ENCODE results near the gene PPARD. TPM values are rescaled to one million over a fixed set of nuclear protein-coding genes. Genes with fewer than 3 reads are reported as not detected.
"Not testable (repeated sequence)": the region's sequence is repeated elsewhere in the genome, so short reads cannot be mapped to it uniquely, and the experiment has no call there.

Gene PPARD
- total and polyA plus RNA-seq, 2 donors from 2014 or later = 13.2 to 24.4 TPM

DNA sequence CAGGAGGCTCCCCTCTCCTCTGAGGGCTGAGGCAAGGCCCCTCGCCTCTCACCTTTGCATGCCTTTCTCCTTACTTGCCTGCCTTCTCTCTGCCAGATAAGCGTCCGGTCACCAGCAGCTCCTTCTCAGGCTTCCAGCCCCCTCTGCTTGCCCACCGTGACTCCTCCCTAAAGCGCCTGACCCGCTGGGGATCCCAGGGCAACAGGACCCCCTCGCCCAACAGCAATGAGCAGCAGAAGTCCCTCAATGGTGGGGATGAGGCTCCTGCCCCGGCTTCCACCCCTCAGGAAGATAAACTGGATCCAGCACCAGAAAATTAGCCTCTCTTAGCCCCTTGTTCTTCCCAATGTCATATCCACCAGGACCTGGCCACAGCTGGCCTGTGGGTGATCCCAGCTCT, 21.3 kb upstream of the PPARD start:
- no peaks in the 10 kb centered on the region for H3K27me3 ChIP-seq (ENCODE audit: control insufficient read depth, insufficient read depth, low read length)
- H3K9ac ChIP-seq (ENCODE audit: low read length in 3 of 3) = no peak overlapping the region
- H3K27ac ChIP-seq (ENCODE audit: low read depth in 2 of 2, low read length in 2 of 2) = no peak overlapping the region
- H3K36me3 ChIP-seq (ENCODE audit: control insufficient read depth in 2 of 3, insufficient read depth in 3 of 3, low read length in 3 of 3) = no peaks in the 10 kb centered on the region
- TF ChIP-seq, protein P1, sequence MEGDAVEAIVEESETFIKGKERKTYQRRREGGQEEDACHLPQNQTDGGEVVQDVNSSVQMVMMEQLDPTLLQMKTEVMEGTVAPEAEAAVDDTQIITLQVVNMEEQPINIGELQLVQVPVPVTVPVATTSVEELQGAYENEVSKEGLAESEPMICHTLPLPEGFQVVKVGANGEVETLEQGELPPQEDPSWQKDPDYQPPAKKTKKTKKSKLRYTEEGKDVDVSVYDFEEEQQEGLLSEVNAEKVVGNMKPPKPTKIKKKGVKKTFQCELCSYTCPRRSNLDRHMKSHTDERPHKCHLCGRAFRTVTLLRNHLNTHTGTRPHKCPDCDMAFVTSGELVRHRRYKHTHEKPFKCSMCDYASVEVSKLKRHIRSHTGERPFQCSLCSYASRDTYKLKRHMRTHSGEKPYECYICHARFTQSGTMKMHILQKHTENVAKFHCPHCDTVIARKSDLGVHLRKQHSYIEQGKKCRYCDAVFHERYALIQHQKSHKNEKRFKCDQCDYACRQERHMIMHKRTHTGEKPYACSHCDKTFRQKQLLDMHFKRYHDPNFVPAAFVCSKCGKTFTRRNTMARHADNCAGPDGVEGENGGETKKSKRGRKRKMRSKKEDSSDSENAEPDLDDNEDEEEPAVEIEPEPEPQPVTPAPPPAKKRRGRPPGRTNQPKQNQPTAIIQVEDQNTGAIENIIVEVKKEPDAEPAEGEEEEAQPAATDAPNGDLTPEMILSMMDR (IDR thresholded peaks at IDR 0.05; ENCODE audit: borderline replicate concordance, extremely low read depth, insufficient read depth) = no peak
- peaks cover 0 to 4% (median 0%) of the 10 kb centered on the region in 3 donors for H3K4me1 ChIP-seq (ENCODE audit: control insufficient read depth in 2 of 3, insufficient read depth in 2 of 3, low read depth in 1 of 3, low read length in 3 of 3)
- H3K4me3 ChIP-seq (ENCODE audit: low read length in 3 of 3) = no peak overlapping the region
- intact Hi-C loops (cut with DNase I) = no loop called here
- H3K9me3 ChIP-seq (ENCODE audit: control insufficient read depth in 2 of 3, insufficient read depth in 1 of 3, low read length in 3 of 3) = no peaks in the 10 kb centered on the region
- DNase-seq (peak in 1 of 5 donors; percentile 23), FAIRE-seq (no peak)

DNA sequence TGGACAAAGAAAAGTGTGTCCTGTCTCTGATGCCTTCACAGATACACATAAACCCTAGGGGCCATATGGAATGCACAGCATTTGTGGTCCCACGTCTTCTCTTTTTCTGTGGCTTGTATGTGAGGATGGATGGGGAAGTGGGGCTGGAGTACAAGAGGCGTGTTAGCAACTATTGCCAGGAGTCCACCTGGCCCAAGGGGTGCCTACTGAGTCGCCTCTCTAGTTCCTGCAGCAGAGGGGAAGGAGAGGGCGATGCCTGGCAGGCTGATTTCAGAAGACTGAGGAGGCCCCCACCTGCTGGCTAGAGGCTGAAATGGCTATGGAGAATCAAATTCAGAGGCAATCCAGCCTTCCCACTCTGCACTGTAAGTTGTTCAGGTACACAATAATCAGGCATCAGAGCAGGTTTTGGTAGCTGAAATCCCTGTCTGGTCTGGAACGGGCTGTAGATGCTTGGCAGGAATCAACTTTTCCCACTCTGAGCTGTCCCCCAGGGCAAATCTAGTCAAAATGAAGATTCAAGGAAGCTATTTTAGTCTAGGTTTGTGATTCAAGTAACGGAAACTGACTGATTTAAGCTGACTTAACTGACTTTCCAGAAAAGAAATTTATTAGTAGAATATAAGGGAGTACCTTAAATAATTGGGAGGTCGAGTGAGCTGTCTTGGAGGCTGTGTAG, 14.9 kb upstream of the PPARD start:
- Histone ChIP-seq H3K9ac (ENCODE audit: low read length in 3 of 3) (no peak overlapping the region), H3K4me1 (ENCODE audit: control insufficient read depth in 2 of 3, insufficient read depth in 2 of 3, low read depth in 1 of 3, low read length in 3 of 3) (no peaks in the 10 kb centered on the region), H3K9me3 (ENCODE audit: control insufficient read depth in 2 of 3, insufficient read depth in 1 of 3, low read length in 3 of 3) (no peaks in the 10 kb centered on the region), H3K27ac (ENCODE audit: low read depth in 2 of 2, low read length in 2 of 2) (no peak overlapping the region), H3K4me3 (ENCODE audit: low read length in 3 of 3) (no peak overlapping the region), H3K27me3 (ENCODE audit: control insufficient read depth, insufficient read depth, low read length) (no peaks in the 10 kb centered on the region), H3K36me3 (ENCODE audit: control insufficient read depth in 2 of 3, insufficient read depth in 3 of 3, low read length in 3 of 3) (no peaks in the 10 kb centered on the region)
- intact Hi-C loops (cut with DNase I) = no loop called here
- FAIRE-seq (no peak), DNase-seq (peak in 4 of 5 donors; percentile 61 to 80 (median 70))
- TF ChIP-seq, protein P1 (IDR thresholded peaks at IDR 0.05; ENCODE audit: borderline replicate concordance, extremely low read depth, insufficient read depth) = peak; percentile 42

DNA sequence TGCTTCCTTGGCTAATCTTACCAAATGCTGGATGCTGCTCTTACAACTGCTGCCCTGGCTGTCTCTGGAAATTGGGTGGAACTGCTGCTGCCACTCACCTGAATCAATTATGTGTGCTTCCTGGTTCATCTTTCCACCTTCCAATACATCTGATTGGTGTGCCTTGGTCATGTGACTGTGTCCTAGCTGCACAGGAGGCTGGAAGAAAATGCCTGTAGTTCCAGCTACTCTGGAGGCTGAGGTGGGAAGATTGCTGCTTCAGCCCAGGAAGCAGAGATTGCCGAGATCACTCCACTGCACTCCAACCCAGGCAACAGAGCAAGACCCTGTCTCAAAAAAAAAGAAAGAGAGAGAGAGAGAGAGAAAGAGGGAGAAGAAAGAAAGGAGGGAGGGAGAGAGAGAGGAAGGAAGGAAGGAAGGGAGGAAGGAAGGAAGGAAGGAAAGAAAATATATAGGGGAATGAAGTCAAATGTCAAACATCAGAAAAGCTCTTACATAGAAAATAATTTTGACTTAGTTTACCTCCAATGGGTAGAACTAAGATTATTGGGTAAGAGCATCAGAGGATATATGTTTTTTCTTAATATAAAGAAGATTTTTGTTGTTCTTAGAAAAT, 14.1 kb upstream of the PPARD start:
- DNase-seq = no peak
- intact Hi-C loops (cut with DNase I) = no loop called here
- Histone ChIP-seq H3K4me1 (ENCODE audit: control insufficient read depth in 2 of 3, insufficient read depth in 2 of 3, low read depth in 1 of 3, low read length in 3 of 3) (no peaks in the 10 kb centered on the region), H3K9ac (ENCODE audit: low read length in 3 of 3) (no peak overlapping the region), H3K9me3 (ENCODE audit: control insufficient read depth in 2 of 3, insufficient read depth in 1 of 3, low read length in 3 of 3) (no peaks in the 10 kb centered on the region), H3K4me3 (ENCODE audit: low read length in 3 of 3) (no peak overlapping the region), H3K36me3 (ENCODE audit: control insufficient read depth in 2 of 3, insufficient read depth in 3 of 3, low read length in 3 of 3) (no peaks in the 10 kb centered on the region), H3K27me3 (ENCODE audit: control insufficient read depth, insufficient read depth, low read length) (no peaks in the 10 kb centered on the region), H3K27ac (ENCODE audit: low read depth in 2 of 2, low read length in 2 of 2) (no peak overlapping the region)
- FAIRE-seq = no peak
- TF ChIP-seq, protein P1 (IDR thresholded peaks at IDR 0.05; ENCODE audit: borderline replicate concordance, extremely low read depth, insufficient read depth) = no peak

DNA sequence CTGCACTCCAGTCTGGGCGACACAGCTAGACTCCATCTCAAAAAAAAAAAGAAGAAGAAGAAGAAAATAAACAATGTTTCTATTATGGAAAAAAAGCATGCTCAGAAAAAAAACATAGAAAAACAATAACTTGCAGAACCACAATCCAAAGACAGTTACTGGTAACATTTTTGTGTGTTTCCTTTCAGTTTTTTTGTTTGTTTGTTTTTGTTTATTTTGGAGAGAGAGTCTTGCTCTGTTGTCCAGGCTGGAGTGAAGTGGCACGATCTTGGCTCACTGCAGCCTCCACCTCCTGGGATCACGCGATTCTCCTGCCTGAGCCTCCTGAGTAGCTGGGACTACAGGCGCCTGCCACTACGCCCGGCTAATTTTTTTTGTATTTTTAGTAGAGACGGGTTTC, 13.4 kb upstream of the PPARD start:
- H3K9ac ChIP-seq (ENCODE audit: low read length in 3 of 3); H3K27ac ChIP-seq (ENCODE audit: low read depth in 2 of 2, low read length in 2 of 2); H3K27me3 ChIP-seq (ENCODE audit: control insufficient read depth, insufficient read depth, low read length); H3K4me3 ChIP-seq (ENCODE audit: low read length in 3 of 3); FAIRE-seq; H3K4me1 ChIP-seq (ENCODE audit: control insufficient read depth in 2 of 3, insufficient read depth in 2 of 3, low read depth in 1 of 3, low read length in 3 of 3); H3K36me3 ChIP-seq (ENCODE audit: control insufficient read depth in 2 of 3, insufficient read depth in 3 of 3, low read length in 3 of 3); intact Hi-C loops (cut with DNase I); H3K9me3 ChIP-seq (ENCODE audit: control insufficient read depth in 2 of 3, insufficient read depth in 1 of 3, low read length in 3 of 3): not testable (repeated sequence)
- peak in 1 of 5 donors; percentile 10 for DNase-seq
